Measurements from ENCODE around the gene MED31. TPM values are rescaled to one million over a fixed set of nuclear protein-coding genes. Genes with fewer than 3 reads are reported as not detected.

MED31 gene
- total RNA-seq, 1 experiment from 2014 or later: 17.8 TPM

DNA sequence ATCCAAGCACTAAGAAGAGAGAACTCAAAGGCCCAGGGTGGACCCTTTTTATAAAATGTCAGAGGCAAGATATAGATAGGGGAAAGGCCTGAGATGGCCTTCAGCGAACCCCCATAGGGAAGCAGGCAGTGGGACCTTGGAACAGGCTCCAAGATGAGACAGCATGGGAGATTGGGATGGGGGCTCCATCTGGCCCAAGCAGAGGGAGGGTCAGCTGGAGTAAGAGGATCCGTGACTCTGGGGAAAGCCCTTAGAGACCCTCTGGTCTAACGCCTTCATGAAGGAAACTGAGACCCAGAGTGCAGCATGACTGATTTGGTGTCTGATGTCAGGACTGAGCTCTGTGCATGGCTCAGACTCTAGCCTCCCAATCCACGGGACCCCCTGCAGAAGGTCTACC lies 30.9 kb upstream of the MED31 start:
- BruUV-seq (replicated peaks): no TSS peak
- Mint-ChIP-seq H3K27me3 (ENCODE audit: insufficient read depth, unreplicated experiment) (no peaks in the 10 kb centered on the region), H3K4me3 (ENCODE audit: unreplicated experiment) (no peak overlapping the region), H3K36me3 (ENCODE audit: insufficient read depth, unreplicated experiment) (no peaks in the 10 kb centered on the region), H3K27ac (ENCODE audit: low read depth, unreplicated experiment) (no peak overlapping the region), H3K9me3 (ENCODE audit: unreplicated experiment) (no peaks in the 10 kb centered on the region), H3K4me1 (ENCODE audit: insufficient read depth, unreplicated experiment) (peaks cover 6% of the 10 kb centered on the region)
- TF ChIP-seq, protein P1, sequence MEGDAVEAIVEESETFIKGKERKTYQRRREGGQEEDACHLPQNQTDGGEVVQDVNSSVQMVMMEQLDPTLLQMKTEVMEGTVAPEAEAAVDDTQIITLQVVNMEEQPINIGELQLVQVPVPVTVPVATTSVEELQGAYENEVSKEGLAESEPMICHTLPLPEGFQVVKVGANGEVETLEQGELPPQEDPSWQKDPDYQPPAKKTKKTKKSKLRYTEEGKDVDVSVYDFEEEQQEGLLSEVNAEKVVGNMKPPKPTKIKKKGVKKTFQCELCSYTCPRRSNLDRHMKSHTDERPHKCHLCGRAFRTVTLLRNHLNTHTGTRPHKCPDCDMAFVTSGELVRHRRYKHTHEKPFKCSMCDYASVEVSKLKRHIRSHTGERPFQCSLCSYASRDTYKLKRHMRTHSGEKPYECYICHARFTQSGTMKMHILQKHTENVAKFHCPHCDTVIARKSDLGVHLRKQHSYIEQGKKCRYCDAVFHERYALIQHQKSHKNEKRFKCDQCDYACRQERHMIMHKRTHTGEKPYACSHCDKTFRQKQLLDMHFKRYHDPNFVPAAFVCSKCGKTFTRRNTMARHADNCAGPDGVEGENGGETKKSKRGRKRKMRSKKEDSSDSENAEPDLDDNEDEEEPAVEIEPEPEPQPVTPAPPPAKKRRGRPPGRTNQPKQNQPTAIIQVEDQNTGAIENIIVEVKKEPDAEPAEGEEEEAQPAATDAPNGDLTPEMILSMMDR (IDR thresholded peaks at IDR 0.05; ENCODE audit: unreplicated experiment): no peak
- ChIA-PET CTCF (interaction anchor here (0.6 to 1.7 kb wide), 2 partner anchors 17 to 228 kb away, joined by 3 to 8 read pairs; no protein-coding TSS in a partner anchor), POLR2A (interaction anchor here (0.6 to 1.3 kb wide), 2 partner anchors 13 to 106 kb away, joined by 4 read pairs; no protein-coding TSS in a partner anchor)
- DNase-seq (ENCODE audit: unreplicated experiment): no peak
- intact Hi-C loops (cut with micrococcal nuclease): no loop called here

DNA sequence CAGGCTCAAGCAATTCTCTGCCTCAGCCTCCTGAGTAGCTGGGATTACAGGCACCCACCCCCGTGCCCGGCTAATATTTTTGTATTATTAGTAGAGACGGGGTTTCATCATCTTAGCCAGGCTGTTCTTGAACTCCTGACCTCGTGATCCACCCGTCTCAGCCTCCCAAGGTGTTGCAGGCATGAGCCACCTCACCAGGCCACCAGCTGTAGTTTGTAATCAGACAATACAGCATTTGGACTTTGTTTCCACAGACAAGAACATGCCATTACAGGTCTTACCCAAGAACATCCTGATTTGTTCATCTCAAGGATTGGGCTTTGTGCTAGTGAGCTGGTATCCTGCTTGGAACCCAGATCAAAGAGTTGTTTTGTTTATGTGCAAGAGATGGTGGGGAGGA lies 30.3 kb upstream of the MED31 start:
- intact Hi-C loops (cut with micrococcal nuclease): no loop called here
- ChIA-PET CTCF (interaction anchor here (0.7 to 1.7 kb wide), 2 partner anchors 16 to 1126 kb away, joined by 4 to 8 read pairs; no protein-coding TSS in a partner anchor), POLR2A (interaction anchor here (1.3 kb wide), 1 partner anchor 12 kb away, joined by 4 read pairs; no protein-coding TSS in a partner anchor)
- Mint-ChIP-seq H3K9me3 (ENCODE audit: unreplicated experiment) (no peaks in the 10 kb centered on the region), H3K27me3 (ENCODE audit: insufficient read depth, unreplicated experiment) (no peaks in the 10 kb centered on the region), H3K27ac (ENCODE audit: low read depth, unreplicated experiment) (no peak overlapping the region), H3K36me3 (ENCODE audit: insufficient read depth, unreplicated experiment) (no peaks in the 10 kb centered on the region), H3K4me3 (ENCODE audit: unreplicated experiment) (no peak overlapping the region), H3K4me1 (ENCODE audit: insufficient read depth, unreplicated experiment) (peaks cover 6% of the 10 kb centered on the region)
- no TSS peak for BruUV-seq (replicated peaks)
- peak; percentile 26 for DNase-seq (ENCODE audit: unreplicated experiment)
- TF ChIP-seq, protein P1 (IDR thresholded peaks at IDR 0.05; ENCODE audit: unreplicated experiment): no peak

DNA sequence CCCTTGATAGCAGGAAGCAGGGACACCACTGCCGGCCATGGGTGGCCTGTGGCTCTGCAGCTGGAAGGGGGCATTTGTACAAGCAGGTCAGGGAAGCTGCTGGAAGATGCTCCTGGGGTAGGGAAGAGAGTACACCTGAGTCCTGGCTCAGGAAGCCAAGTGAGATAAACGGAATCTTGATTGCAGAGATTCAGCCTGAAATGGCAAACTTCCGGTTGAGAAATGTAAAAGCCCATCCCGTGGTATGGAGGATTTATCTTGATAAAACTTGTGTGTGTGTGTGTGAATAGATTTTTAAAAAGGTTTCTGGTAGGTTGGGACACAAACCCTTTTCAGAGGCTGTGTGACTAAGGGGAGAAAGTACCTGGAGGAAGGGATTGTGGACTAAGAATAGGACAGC lies 29.8 kb upstream of the MED31 start:
- no TSS peak for BruUV-seq (replicated peaks)
- Mint-ChIP-seq H3K4me1 (ENCODE audit: insufficient read depth, unreplicated experiment) (peaks cover 6% of the 10 kb centered on the region), H3K36me3 (ENCODE audit: insufficient read depth, unreplicated experiment) (no peaks in the 10 kb centered on the region), H3K27ac (ENCODE audit: low read depth, unreplicated experiment) (no peak overlapping the region), H3K9me3 (ENCODE audit: unreplicated experiment) (no peaks in the 10 kb centered on the region), H3K4me3 (ENCODE audit: unreplicated experiment) (no peak overlapping the region), H3K27me3 (ENCODE audit: insufficient read depth, unreplicated experiment) (no peaks in the 10 kb centered on the region)
- no peak for DNase-seq (ENCODE audit: unreplicated experiment)
- TF ChIP-seq, protein P1 (IDR thresholded peaks at IDR 0.05; ENCODE audit: unreplicated experiment): no peak
- POLR2A ChIA-PET: interaction anchor here (1.3 kb wide), 1 partner anchor 12 kb away, joined by 4 read pairs; no protein-coding TSS in a partner anchor
- intact Hi-C loops (cut with micrococcal nuclease): no loop called here
- CTCF ChIA-PET: interaction anchor here (1.7 kb wide), 1 partner anchor 15 kb away, joined by 8 read pairs; no protein-coding TSS in a partner anchor

DNA sequence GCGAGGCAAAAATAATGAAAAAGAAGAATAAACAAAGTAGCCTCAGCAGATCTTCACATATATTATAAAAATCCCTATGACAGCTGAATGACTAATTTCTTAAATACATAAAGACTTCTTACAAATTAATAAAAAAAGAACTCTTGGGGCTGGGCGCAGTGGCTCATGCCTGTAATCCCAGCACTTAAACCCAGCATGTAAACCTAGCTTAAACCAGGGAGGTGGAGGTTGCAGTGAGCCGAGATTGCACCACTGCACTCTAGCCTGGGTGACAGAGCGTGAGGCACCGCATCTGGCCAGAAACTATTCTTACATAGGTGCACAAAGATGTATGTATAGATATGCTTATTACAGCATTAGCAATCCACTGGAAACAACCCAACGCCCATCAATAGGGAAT lies 27.8 kb upstream of the MED31 start:
- DNase-seq (ENCODE audit: unreplicated experiment): no peak
- intact Hi-C loops (cut with micrococcal nuclease): no loop called here

More for the DNA sequence above, 27.8 kb upstream of the MED31 start:
- Mint-ChIP-seq H3K36me3 (ENCODE audit: insufficient read depth, unreplicated experiment) (no peaks in the 10 kb centered on the region), H3K9me3 (ENCODE audit: unreplicated experiment) (no peaks in the 10 kb centered on the region), H3K4me1 (ENCODE audit: insufficient read depth, unreplicated experiment) (peaks cover 6% of the 10 kb centered on the region), H3K27ac (ENCODE audit: low read depth, unreplicated experiment) (no peak overlapping the region), H3K27me3 (ENCODE audit: insufficient read depth, unreplicated experiment) (no peaks in the 10 kb centered on the region), H3K4me3 (ENCODE audit: unreplicated experiment) (no peak overlapping the region)
- CTCF ChIA-PET: interaction anchor here (1.8 kb wide), 1 partner anchor 13 kb away, joined by 4 read pairs; no protein-coding TSS in a partner anchor
- BruUV-seq (replicated peaks): no TSS peak
- TF ChIP-seq, protein P1 (IDR thresholded peaks at IDR 0.05; ENCODE audit: unreplicated experiment): no peak
- POLR2A ChIA-PET: interaction anchor here (0.6 kb wide), 1 partner anchor 119 kb away, joined by 3 read pairs; no protein-coding TSS in a partner anchor

Measured in MCF 10A (cell line).